Measurements from ENCODE around the gene HID1.
"Not testable (repeated sequence)": the region's sequence is repeated elsewhere in the genome, so short reads cannot be mapped to it uniquely, and the experiment has no call there.

Gene HID1

DNA sequence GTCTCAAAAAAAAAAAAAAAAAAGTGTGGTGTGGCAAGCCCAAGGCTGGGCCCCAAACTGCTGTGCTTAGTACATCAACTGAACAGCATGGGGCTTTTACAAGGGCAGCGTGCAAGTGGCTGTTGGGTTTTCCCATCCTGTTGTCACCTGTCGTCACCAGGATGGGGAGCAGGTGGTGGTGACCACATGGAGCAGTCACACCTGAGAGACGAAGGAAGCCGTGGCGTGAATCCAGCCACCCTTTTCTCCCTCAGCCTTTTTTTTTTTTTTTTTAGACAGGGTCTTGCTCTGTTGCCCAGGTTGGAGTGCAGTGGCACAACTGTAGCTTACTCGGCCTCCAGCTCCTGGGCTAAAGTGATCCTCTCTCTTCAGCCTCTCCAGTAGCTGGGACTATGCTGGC is 35.8 kb upstream of the HID1 start:
- TF ChIP-seq, protein P1, sequence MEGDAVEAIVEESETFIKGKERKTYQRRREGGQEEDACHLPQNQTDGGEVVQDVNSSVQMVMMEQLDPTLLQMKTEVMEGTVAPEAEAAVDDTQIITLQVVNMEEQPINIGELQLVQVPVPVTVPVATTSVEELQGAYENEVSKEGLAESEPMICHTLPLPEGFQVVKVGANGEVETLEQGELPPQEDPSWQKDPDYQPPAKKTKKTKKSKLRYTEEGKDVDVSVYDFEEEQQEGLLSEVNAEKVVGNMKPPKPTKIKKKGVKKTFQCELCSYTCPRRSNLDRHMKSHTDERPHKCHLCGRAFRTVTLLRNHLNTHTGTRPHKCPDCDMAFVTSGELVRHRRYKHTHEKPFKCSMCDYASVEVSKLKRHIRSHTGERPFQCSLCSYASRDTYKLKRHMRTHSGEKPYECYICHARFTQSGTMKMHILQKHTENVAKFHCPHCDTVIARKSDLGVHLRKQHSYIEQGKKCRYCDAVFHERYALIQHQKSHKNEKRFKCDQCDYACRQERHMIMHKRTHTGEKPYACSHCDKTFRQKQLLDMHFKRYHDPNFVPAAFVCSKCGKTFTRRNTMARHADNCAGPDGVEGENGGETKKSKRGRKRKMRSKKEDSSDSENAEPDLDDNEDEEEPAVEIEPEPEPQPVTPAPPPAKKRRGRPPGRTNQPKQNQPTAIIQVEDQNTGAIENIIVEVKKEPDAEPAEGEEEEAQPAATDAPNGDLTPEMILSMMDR (IDR thresholded peaks at IDR 0.05; ENCODE audit: low read depth, low read length) = no peak
- Histone ChIP-seq H3K9me3 (no peaks in the 10 kb centered on the region), H3K27me3 (no peaks in the 10 kb centered on the region), H3K4me3 (ENCODE audit: low read depth, low read length) (no peak overlapping the region), H3K36me3 (peaks cover 6% of the 10 kb centered on the region; the same call in 1 of the 2 replicates), H3K4me1 (peaks cover 9% of the 10 kb centered on the region)
- DNase-seq = no peak

DNA sequence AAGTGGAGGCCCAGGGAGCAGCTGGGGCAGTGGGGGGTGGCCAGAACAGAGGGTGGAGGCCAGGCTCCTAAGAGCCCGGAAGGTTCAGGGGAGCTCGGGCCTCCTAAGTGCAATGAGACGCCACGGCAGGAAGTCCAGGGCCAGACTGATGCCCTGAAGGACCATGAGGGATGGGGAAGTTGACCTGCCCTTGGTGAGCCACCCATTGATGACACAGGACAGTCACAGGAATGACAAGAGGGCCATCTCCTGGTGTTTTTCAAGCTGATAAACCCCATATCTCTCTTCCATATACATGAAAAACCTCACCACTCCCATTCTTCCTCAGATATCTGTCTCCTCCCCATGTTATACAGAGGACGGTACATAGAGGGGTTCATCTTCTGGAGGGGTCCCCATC is 34.1 kb upstream of the HID1 start:
- no peak for DNase-seq
- peaks cover 8% of the 10 kb centered on the region for H3K4me1 ChIP-seq
- TF ChIP-seq, protein P1 (IDR thresholded peaks at IDR 0.05; ENCODE audit: low read depth, low read length) = peak; percentile 26

DNA sequence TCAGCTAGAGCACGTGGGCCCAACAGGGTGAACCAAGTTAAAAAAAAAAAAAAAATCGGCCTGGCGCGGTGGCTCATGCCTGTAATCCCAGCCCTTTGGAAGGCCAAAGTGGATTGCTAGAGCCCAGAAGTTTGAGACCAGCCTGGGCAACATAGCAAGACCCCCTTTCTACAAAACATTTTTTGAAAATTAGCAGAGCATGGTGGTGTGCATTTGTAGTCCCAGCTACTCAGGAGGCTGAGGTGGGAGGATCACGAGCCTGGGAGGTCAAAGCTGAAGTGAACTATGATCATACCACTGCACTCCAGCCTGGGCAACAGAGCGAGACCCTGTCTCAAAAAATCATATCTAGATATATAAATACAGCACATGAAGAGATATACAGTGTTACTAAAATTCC is 33.5 kb upstream of the HID1 start:
- H3K36me3 ChIP-seq = peaks cover 15% of the 10 kb centered on the region
- H3K27me3 ChIP-seq; H3K4me1 ChIP-seq; H3K4me3 ChIP-seq (ENCODE audit: low read depth, low read length); H3K9me3 ChIP-seq; DNase-seq: not testable (repeated sequence)

More for the DNA sequence above, 34.1 kb upstream of the HID1 start:
- Histone ChIP-seq H3K27me3 (no peaks in the 10 kb centered on the region), H3K9me3 (no peaks in the 10 kb centered on the region), H3K36me3 (peaks cover 10% of the 10 kb centered on the region), H3K4me3 (ENCODE audit: low read depth, low read length) (no peak overlapping the region)

DNA sequence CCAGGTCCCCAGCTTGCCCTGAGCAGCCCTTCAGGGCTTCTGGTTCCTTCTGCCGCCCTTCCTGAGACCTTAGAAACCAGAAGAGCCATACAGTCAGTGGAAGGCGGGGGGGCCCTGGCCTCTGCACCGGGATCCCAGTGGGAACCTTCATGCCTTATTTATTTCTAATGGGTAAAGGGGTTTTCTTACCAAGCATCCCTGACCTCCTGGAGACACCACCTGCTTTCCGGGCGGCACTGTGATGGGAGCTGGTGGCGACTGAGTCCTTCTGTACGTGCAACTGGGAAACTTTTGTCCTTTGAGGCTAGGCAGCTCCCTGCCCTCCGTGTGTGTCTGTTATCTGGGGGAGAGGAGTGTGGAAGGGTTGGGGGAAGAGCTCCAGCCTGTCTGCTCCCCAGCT is 32.7 kb upstream of the HID1 start:
- no peaks in the 10 kb centered on the region for H3K9me3 ChIP-seq
- no peak overlapping the region for H3K4me3 ChIP-seq (ENCODE audit: low read depth, low read length)
- H3K4me1 ChIP-seq = no peaks in the 10 kb centered on the region
- TF ChIP-seq, protein P1 (IDR thresholded peaks at IDR 0.05; ENCODE audit: low read depth, low read length) = no peak
- H3K36me3 ChIP-seq = peaks cover 17% of the 10 kb centered on the region
- DNase-seq = no peak
- no peaks in the 10 kb centered on the region for H3K27me3 ChIP-seq

DNA sequence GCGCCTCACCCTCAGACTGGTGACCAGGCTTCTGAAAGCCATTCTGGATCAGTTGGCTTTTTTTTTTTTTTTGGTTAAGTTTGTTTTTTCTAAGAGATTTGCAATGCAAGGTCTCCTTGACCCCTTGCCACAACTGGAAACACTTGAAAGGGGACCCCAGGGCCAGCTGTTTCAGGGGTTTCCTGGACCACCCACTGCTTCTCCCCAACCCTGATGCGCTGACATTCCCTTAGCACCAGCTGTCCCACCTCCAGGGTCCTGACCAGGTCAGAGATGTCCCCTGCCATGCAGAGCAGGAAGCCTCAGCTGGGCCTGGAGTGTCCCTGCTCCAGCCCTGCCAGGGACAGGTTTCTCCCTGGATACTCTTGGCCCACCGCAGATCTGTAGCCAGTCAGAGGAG is 31.8 kb upstream of the HID1 start:
- no peak for DNase-seq
- Histone ChIP-seq H3K27me3 (no peaks in the 10 kb centered on the region), H3K9me3 (no peaks in the 10 kb centered on the region), H3K4me3 (ENCODE audit: low read depth, low read length) (no peak overlapping the region), H3K4me1 (no peaks in the 10 kb centered on the region), H3K36me3 (peaks cover 19% of the 10 kb centered on the region)
- TF ChIP-seq, protein P1 (IDR thresholded peaks at IDR 0.05; ENCODE audit: low read depth, low read length) = no peak

DNA sequence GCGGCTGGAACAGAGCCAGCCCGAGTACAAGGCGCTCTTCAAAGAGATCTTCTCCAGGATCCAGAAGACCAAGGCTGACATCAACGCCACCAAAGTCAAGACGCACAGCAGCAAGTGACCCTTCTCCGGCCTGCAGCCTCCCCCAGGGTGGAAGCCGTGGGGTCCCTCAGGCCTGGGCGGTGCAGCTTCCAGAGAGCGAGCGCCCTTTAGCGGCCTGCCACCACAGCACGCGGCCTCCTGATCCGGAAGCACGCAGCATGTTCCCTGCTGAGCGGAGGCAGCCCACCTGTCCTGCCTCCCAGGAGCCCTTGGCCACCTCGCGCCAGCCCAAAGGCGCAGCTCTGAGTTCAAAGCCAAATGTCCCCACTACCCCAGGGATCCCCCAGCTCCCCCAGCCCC is 31.4 kb upstream of the HID1 start:
- Histone ChIP-seq H3K9me3 (no peaks in the 10 kb centered on the region), H3K4me1 (no peaks in the 10 kb centered on the region), H3K27me3 (no peaks in the 10 kb centered on the region), H3K36me3 (peaks cover 20% of the 10 kb centered on the region), H3K4me3 (ENCODE audit: low read depth, low read length) (no peak overlapping the region)
- TF ChIP-seq, protein P1 (IDR thresholded peaks at IDR 0.05; ENCODE audit: low read depth, low read length) = no peak
- DNase-seq = no peak
